GM21576 (cell line): ENCODE data around the gene BRD3.
"Not testable (repeated sequence)": the region's sequence is repeated elsewhere in the genome, so short reads cannot be mapped to it uniquely, and the experiment has no call there.

Experiments used
- ATAC-seq: cut with Tn5 transposase; IDR thresholded peaks from one replicate; pipeline ENCODE4 v1.9.1; 2021; ENCODE audit warnings: mild to moderate bottlenecking, moderate library complexity; ENCODE audit not compliant: unreplicated experiment

BRD3 gene

DNA sequence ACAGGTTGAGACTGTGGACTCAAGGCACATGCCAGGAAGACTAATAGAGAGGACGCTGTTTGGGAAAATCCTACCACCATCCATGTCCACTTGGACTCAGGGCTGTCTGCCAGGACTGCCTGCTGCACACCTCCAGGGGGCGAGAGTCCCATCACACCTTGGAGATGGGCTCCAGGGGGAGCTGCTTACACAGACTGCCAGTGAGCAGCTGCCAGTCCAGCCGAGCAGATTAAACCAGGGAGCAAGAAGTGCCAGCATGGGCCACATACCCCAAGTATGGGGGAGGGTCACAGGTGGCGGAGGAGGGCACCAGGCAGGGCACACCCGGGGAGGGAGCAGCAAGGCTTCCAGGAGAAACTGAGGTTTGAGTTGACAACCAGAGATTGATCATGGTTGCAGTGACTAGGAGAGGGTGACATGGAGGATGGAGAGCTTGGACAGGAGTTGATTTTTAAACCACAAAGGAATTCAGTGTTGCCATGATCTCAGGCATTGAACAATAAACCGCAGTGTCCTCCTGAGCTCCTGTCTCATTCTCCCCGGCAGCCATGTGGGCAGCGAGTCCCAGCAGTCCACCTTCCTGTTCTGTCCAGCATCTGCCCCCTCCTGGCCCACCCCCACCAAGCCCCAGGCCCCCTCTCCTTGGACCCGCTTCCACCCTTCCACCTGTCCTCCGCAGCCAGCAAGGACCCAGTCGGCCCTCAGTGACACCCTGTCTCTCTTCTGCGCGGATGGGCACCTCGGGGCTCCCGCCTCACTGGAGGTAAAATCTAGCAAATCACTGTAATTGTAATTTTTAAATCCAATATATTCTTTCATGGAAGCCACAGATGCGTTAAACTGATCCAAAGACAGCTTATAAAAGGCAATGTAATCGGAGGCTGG is 72.6 kb downstream of the BRD3 start:
- no peak for ATAC-seq

DNA sequence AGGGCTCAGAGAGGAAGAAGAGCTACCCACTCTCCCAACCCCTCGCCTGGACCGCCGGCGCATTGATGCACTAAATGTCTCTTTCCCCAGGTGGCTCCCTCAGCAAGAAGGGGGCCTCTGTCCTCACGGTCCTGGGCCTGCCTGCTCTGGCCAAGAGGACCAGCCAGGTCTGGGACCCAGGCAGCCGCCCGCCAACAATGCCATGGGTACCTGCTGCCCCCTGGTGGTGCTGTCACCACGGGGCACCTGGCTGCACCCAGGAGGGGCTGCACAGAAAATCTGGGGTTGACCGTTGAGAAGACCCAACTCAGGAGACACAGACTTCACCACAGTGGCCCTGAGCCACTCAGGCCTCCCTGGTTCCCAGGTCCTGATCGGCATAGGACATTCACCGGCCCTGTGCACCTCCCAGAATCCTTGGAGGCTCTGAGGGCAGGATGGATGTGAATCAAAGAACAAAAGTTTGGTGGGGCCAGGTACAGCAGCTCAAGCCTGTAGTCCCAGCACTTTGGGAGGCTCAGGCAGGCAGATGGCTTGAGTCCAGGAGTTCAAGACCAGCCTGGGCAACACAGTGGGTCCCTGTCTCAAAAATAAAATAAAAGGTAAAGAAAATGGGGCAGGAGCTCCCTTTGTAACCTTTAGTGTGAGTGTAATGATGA is 73.3 kb downstream of the BRD3 start:
- ATAC-seq = no peak

DNA sequence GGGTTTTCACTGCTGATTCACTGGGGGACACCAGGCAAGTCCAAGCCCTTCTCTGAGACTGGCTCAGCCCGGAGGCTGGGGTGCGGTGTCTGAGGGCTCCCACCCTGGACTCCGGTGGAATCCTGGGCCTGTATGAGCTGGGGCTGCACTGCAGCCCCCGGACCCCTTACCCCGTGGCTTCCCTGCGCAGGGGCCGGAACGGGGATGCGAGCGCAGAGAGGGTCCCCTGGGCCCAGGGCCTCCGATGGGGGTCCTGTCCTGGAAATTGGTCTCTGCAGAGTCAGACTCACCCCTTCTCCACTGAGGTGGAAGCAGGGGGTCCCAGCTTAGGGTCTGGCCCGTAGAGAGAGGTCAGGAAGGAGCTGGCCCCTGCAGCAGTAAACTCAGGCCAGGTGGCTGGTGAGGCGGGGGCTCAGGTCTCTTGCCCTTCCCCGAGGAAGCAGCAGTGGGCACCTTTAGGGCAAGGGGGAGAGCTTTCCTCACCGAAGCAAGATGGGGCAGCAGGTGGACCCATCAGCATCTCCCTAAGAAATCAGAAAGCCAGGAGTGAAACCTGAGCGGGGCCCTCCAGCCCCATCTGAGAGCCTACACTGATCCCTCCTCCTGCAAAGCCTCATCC is 74.1 kb downstream of the BRD3 start:
- ATAC-seq = no peak

DNA sequence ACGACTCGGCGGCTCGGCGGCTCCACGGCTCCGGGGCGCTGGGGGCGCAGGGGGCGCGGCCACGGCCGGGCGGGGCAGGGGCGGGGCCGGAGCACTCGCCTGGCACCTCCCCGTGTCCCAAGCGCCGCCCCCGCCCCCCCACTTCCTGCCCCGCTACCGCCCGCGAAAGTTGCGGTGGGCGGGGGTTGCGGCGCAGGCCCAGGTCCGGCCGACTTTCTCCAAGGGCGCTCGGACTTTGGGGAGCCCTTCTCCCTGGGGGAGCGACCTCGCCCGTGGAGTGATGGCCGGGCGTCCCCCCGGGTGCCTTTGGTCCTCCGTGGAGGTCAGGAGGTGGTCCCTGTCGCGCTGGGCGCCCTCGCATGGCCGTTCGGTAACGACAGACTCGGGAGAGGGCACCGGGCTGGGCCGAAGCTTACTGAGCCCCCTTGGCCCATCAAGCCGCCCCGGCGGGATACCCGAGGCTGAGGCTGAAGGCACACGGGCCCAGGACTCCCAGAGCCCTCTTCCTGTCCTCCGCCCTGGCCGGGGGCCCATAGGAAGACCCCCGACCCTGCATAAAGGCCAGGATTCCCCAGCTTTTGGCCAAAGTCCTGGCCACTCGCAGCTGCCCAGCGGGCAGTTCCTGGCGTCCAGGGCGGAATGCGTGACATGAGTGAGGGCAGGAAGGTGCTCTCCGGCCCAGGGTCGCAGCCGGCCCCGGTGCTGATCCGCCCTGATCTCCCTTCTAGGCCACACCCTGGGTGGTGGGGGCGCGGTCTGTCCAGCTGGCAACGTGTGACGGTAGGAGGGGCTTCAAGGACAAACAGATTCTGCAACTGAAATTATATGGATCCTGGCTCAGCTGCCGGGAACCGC is 74.8 kb downstream of the BRD3 start:
- peak; percentile 39 for ATAC-seq

DNA sequence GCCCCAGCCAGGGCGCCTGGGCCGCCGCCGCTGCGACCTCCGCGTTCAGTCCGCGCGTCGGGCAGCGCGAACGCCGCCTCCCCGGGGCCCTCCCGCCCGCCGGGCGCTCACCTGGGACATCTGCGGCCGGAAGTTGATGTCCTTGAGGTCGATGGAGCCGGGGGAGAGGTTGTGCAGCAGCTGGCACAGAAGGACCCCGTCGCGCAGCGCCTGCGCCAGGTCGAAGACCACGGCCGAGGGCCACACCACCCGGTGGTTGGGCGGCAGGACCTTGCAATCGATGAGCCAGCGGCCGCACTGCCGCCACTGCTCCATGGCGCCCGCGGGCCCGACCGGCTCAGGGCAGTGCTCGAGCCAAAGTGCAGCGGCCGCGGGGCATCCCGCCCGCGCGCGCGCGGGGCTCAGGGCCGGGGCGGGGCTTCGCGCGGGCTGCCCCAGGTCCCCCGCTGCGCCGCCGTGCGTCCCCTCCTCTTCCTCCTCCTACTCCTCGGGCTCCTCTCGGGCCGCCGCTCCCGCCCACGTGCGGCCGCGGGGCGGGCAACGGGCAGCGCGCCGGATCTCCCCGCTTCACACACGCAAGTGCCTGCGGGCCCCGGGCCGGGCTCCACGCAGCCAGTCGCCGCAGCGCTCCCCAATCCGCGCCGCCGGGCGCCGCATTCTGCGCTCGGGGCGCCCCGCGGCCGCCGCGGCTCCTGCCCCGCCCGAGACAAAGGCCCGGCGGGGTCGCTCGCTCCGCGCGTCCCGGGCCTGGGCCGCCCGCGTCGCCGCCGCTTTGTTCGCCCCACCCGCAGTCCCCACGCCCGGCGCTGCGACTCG is 75.7 kb downstream of the BRD3 start, which contains the start of gene VAV2:
TSS of gene VAV2 (minus strand) at position 361 of the 816 bp plus-strand sequence. CDS start at position 315, 46 bp downstream.
- peak; percentile 46 for ATAC-seq

DNA sequence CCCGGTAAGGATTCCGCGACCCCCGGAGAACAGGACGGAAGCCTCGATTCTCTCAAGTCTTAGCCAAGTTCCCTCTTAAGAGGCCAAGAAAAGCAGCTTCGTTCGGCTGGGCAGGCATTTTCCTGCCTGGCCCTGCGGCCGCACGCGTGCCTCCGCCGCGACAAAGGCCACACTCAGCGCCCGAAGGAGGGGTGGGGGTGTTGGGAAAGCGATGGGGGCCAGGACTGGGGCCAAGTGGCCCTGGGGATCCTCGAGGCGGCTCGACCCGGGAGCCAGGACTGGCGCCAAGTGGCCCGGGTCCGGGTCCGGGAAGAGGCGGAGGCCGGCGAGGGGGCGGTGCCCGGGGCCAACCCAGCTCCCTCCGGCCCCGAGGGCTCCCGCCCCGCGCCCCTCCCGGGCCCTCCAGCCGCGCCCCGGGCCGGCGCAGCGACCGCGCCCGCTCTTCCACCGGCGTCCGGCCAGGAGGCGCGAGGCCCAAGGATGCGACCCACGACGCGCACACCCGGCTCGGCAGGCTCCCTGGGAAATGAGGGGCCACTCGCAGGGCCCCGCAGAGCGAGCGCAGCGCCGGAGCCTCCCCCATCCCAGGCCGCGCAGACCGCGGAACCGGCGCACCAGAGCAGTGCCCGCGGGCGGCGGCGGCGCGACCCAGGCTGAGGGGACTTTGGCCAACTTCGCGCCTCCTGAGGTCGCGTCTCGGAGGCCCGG is 76.5 kb downstream of the BRD3 start:
- no peak for ATAC-seq

- no peak for ATAC-seq
Observed at GRCh38 chr9:133990366-133991213, 77.2 kb downstream of the BRD3 start.

DNA sequence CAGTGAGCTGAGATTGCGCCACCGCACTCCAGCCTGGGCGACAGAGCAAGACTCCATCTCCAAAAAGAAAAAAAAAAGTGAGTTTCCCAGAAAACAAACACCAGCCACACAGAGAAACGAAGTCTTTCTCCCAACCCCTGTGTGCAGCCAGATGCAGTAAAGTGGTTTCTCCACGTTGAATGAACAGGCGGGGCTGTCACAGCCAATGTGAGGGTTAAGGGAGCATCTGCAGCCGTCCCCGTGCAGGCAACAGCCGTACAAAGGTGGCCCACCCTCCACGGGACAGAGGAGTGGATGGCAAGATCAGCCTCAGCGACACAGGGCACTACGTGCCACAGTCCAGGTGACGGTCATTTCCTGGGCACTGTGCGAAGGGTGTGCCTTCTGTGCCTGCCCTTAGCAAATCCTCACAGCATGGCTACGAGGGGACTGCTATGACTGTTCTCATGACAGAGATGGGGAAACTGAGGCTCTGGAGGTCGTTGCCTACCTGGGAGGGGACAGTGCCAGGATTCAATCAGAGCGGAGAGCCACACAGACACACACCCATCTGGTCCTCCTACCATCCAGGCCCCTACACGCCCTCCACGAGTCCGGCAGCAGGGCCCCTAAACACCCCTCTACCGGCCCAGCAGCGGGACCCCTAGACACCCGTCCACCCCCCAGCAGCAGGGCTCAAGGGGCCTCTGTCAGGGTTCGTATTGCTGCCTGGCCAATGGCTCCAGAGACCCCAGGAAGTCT is 78.0 kb downstream of the BRD3 start:
- ATAC-seq = no peak

- not testable (repeated sequence) for ATAC-seq
Observed at GRCh38 chr9:133988771-133989170, 79.1 kb downstream of the BRD3 start.

GRCh38 chr9:133987946-133988665 is 79.7 kb downstream of the BRD3 start:
- ATAC-seq = no peak

- ATAC-seq = no peak
Observed at GRCh38 chr9:133987446-133987788, 80.4 kb downstream of the BRD3 start.

DNA sequence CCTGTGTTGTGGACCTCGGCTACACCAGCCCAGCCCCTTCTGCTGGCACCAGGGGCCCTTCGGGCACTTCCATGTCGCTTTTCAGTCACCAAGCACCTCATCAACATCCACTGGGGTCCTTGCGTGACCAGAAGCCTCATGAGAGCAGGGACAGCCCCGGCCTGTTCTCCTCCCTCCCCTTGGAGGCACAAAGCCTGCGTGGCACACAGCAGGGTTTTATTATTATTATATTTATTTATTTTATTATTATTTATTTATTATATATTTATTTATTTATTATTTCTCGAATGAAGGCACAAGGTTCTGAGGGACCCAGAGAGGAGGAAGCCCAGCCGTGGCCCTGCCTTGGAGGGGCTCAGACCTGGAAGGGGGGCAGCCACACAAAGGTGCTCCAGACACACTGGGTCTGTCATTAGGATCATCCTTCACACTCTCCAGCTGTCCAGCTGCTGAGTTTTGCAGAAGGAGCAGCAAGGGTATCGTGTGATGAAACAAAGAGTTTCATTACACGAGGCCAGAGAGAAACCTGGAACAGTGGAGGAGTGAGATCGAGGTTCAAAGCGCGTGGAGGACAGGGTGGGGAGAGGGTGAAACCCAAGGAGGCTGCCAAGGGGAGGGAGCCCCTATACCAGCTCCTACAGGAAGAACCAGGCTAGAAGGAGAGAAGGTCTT is 80.9 kb downstream of the BRD3 start:
- ATAC-seq = no peak

GRCh38 chr9:133986061-133986460 is 81.8 kb downstream of the BRD3 start:
- ATAC-seq = no peak

GRCh38 chr9:133982971-133983720 is 84.7 kb downstream of the BRD3 start:
- ATAC-seq = no peak

DNA sequence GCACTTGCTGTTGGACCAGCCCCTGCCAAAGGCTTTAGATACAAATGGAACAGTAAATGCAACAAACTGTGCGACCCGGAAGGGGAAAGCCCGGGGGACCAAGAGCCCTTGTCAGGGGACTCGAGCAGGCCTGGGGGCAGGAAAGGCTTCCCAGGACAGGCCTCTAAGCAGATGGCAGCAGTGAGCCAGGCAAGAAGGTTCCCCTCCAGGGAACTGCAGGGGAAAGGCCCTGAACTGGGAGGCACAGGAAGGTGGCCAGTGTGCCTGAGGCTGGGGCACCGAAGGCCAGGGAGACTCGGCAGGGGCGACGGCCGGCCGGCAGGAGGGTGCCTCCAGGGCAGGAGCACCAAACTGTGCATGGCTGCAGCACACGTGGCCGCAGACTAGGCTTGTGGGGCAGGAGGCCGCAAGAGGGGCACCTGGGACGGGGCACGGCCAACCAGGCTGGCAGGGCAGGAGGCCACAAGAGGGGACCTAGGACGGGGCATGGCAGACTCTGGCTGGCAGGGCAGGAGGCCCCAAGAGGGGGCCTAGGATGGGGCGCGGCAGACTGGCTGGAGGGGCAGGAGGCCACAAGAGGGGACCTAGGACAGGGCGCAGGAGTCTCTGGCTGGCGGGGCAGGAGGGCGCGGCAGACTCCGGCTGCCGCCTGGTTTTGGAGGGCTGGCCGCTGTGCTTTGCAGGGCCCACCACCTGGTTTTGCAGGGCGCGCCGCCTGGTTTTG is 85.7 kb downstream of the BRD3 start:
- ATAC-seq = no peak
